Muscle of back (tissue), 11 donors: ENCODE data around the gene FBLN7. TPM values are rescaled to one million over a fixed set of nuclear protein-coding genes. Genes with fewer than 3 reads are reported as not detected.

ENCODE experiments used
- DNase-seq, 3 donors: peaks; one replicate each; pipeline versions ENCODE4 v3.0.0 to v3.0.0-alpha.2; 2013
- polyA plus RNA-seq, 10 donors: library from polyadenylated mRNA; unstranded; fragments of 120-200 nt; gene quantifications; one replicate each; pipeline ENCODE4 v1.2.1, GENCODE V29; 2013; ENCODE audit not compliant: insufficient read length in 10 of 10

Gene FBLN7
- polyA plus RNA-seq, 10 donors = 6.2 to 15.4 (median 11.4) TPM

DNA sequence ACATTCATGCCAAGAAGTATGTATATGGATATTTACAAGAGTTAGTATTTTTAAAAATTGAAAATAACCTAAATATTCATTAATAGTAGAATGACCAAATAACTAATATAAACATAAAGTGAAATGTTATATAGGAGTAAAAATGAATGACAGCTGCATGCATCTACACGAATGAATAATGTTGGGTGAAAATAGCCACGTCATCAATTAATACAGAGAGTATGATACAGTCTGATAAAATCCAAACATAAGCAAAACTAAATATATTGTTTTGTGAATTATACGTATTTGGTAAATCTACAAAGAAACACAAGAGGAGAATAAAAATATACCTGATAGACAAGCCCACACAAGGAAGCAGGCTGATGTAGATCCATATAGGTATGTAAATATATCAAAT is 92.2 kb downstream of the FBLN7 start:
- DNase-seq = no peak

Other genes starting within 250 kb of the FBLN7 start
- gene MERTK, start 239.8 kb upstream of the FBLN7 start, polyA plus RNA-seq = 1 to 10 TPM; 3.3 to 5.6 (median 4.4) TPM
- gene TMEM87B, start 83.1 kb upstream of the FBLN7 start, polyA plus RNA-seq = 10 to 100 TPM; 12.9 to 24.9 (median 18.0) TPM
- gene ZC3H8, start 116.7 kb downstream of the FBLN7 start, polyA plus RNA-seq = 10 to 100 TPM in 9 of 10 donors, 1 to 10 TPM in 1; 9.2 to 18.8 (median 15.2) TPM
- 1 to 10 TPM; 3.2 to 8.3 (median 4.6) TPM for gene ZC3H6, start 137.2 kb downstream of the FBLN7 start, polyA plus RNA-seq